Endodermal cell (in vitro differentiated cells): ENCODE measurements around the gene NOTCH4. TPM values are rescaled to one million over a fixed set of nuclear protein-coding genes. Genes with fewer than 3 reads are reported as not detected.

Experiments
- DNase-seq: peaks from one replicate; pipeline ENCODE4 v3.0.0-alpha.2; 2017
- H3K27ac ChIP-seq: 2 replicates; pipeline ENCODE4 v1.5.1; 2013; ENCODE audit warnings: mild to moderate bottlenecking, low read depth, low read length, moderate library complexity
- H3K27me3 ChIP-seq: 2 replicates; pipeline ENCODE4 v1.6.1; 2013; ENCODE audit warnings: mild to moderate bottlenecking, low read length, moderate library complexity; ENCODE audit not compliant: insufficient read depth, control insufficient read depth, poor library complexity, severe bottlenecking
- H3K36me3 ChIP-seq: 2 replicates; pipeline ENCODE4 v1.7.0; 2013; ENCODE audit warnings: mild to moderate bottlenecking, low read length, moderate library complexity; ENCODE audit not compliant: control insufficient read depth, insufficient read depth
- H3K4me1 ChIP-seq: one replicate; pipeline ENCODE4 v1.7.0; 2013; ENCODE audit warnings: low read length; ENCODE audit not compliant: control insufficient read depth, insufficient read depth
- H3K4me3 ChIP-seq: 2 replicates; pipeline ENCODE4 v1.5.1; 2013; ENCODE audit warnings: mild to moderate bottlenecking, low read length, moderate library complexity
- H3K9ac ChIP-seq: 2 replicates; pipeline ENCODE4 v1.6.1; 2013; ENCODE audit warnings: mild to moderate bottlenecking, low read length, moderate library complexity; ENCODE audit not compliant: poor library complexity, severe bottlenecking; ENCODE audit errors: extremely low read depth
- H3K9me3 ChIP-seq: 2 replicates; pipeline ENCODE4 v1.6.1; 2013; ENCODE audit warnings: mild to moderate bottlenecking, low read length, moderate library complexity; ENCODE audit not compliant: control insufficient read depth
- H3K27ac Mint-ChIP-seq: 2 replicates; pipeline ENCODE4 v1.8.0; 2020; ENCODE audit warnings: mixed read lengths
- H3K27me3 Mint-ChIP-seq: 2 replicates; pipeline ENCODE4 v1.8.0; 2021; ENCODE audit warnings: mild to moderate bottlenecking, mixed read lengths; ENCODE audit not compliant: insufficient read depth
- H3K36me3 Mint-ChIP-seq: 2 replicates; pipeline ENCODE4 v1.8.0; 2020; ENCODE audit warnings: low read depth, mixed read lengths
- H3K4me1 Mint-ChIP-seq: 2 replicates; pipeline ENCODE4 v1.8.0; 2020; ENCODE audit warnings: mixed read lengths
- H3K4me3 Mint-ChIP-seq: 2 replicates; pipeline ENCODE4 v1.8.0; 2020; ENCODE audit warnings: mild to moderate bottlenecking, moderate library complexity, mixed read lengths
- H3K9me3 Mint-ChIP-seq: 2 replicates; pipeline ENCODE4 v1.8.0; 2020; ENCODE audit warnings: mild to moderate bottlenecking, mixed read lengths
- WGBS, 2 experiments: methylation state at CpG; one replicate each; pipeline versions ENCODE4 v1.1.5 to v1.1.7; 2013; ENCODE audit warnings: missing lambda C conversion rate in 2 of 2, mixed read lengths in 1 of 2; ENCODE audit not compliant: insufficient coverage in 1 of 2, insufficient read length in 1 of 2; 5-methylcytosine and 5-hydroxymethylcytosine counted together
- total RNA-seq, 2 donors: library from RNA; stranded (reverse); fragmentation: NEBNext Ultra II Directional in 1 of 2; extraction: Animal tissue kit (Norgen Biotek cat#: 25700) in 1 of 2; gene quantifications; 2 replicates in 1 of 2; 3 replicates in 1 of 2; pipeline ENCODE4 v1.2.1, GENCODE V29; 2021
- TF ChIP-seq, protein P1 (sequence below): fragments of 200-600 bp; sonication (generic); conservative IDR thresholded peaks from 2 replicates; pipeline ENCODE4 v1.5.0; 2021; ENCODE audit warnings: antibody characterized with exemption, mild to moderate bottlenecking

Gene NOTCH4
- total RNA-seq, 2 donors from 2014 or later, result 2.1 to 2.5 TPM

DNA sequence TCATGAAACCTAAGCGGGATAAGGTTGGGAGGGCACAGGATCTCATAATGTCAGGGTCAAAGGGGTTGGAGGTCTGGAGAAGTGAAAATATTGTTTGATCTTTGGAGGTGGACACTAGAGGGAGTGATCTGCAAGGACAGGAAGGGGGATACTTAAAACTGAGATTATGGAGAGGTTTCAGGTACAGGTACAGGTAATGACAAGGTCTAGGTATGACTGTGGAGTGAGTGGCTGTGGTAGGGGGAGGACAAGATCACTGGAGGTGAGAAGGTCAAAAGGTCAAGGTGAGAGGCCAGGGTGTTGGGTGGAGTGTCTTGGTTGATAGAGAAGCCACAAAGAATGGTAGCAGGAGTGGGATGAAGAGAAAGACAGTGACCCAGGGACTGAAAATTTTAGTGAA is 16.8 kb upstream of the NOTCH4 start:
- Histone ChIP-seq H3K9ac (no peak overlapping the region), H3K27me3 (no peaks in the 10 kb centered on the region), H3K36me3 (no peaks in the 10 kb centered on the region), H3K4me1 (no peaks in the 10 kb centered on the region), H3K9me3 (no peaks in the 10 kb centered on the region), H3K4me3 (no peak overlapping the region), H3K27ac (no peak overlapping the region)
- DNase-seq, result no peak
- Mint-ChIP-seq H3K4me3 (no peak overlapping the region), H3K36me3 (no peaks in the 10 kb centered on the region), H3K27me3 (peaks cover 58% of the 10 kb centered on the region), H3K4me1 (no peaks in the 10 kb centered on the region), H3K9me3 (no peaks in the 10 kb centered on the region), H3K27ac (no peak overlapping the region)
- TF ChIP-seq, protein P1, sequence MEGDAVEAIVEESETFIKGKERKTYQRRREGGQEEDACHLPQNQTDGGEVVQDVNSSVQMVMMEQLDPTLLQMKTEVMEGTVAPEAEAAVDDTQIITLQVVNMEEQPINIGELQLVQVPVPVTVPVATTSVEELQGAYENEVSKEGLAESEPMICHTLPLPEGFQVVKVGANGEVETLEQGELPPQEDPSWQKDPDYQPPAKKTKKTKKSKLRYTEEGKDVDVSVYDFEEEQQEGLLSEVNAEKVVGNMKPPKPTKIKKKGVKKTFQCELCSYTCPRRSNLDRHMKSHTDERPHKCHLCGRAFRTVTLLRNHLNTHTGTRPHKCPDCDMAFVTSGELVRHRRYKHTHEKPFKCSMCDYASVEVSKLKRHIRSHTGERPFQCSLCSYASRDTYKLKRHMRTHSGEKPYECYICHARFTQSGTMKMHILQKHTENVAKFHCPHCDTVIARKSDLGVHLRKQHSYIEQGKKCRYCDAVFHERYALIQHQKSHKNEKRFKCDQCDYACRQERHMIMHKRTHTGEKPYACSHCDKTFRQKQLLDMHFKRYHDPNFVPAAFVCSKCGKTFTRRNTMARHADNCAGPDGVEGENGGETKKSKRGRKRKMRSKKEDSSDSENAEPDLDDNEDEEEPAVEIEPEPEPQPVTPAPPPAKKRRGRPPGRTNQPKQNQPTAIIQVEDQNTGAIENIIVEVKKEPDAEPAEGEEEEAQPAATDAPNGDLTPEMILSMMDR, result peak; percentile 25
- WGBS, 2 experiments, result 92 to 93% methylated on average over 1 of the region's 1 CpG

DNA sequence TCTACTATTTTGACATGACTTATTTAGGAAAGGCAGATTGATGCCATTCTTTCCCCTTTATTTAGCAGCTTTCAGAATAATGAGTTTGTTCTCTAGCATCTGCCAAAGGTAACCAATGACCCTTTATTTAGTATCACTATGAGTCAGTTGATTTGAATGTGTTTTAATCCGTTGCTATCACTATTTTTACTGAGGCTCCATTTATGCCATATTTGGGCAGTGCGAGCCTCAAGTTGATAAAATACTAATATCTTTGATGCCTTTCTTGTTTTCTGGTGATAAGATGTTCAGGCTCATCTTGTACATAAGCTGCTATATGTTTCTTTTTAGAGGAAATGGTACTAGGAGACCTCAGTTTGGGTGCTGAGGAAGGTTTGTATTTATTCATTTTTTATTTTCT is 15.6 kb upstream of the NOTCH4 start:
- Mint-ChIP-seq H3K27ac (no peak overlapping the region), H3K27me3 (peaks cover 64% of the 10 kb centered on the region), H3K4me3 (no peak overlapping the region), H3K36me3 (no peaks in the 10 kb centered on the region), H3K9me3 (no peaks in the 10 kb centered on the region), H3K4me1 (no peaks in the 10 kb centered on the region)
- WGBS, 2 experiments, result 88 to 100% methylated on average over 2 of the region's 2 CpGs
- H3K9me3 ChIP-seq, result no peaks in the 10 kb centered on the region
- no peak overlapping the region for H3K9ac ChIP-seq
- no peak overlapping the region for H3K4me3 ChIP-seq
- no peaks in the 10 kb centered on the region for H3K36me3 ChIP-seq
- no peaks in the 10 kb centered on the region for H3K4me1 ChIP-seq
- no peak for DNase-seq
- no peak overlapping the region for H3K27ac ChIP-seq
- no peaks in the 10 kb centered on the region for H3K27me3 ChIP-seq
- TF ChIP-seq, protein P1, result no peak

GRCh38 chr6:32234934-32235333 is 11.1 kb upstream of the NOTCH4 start:
- peaks cover 78% of the 10 kb centered on the region for H3K27me3 Mint-ChIP-seq
- no peaks in the 10 kb centered on the region for H3K36me3 Mint-ChIP-seq
- H3K4me3 Mint-ChIP-seq, result no peak overlapping the region
- H3K27ac Mint-ChIP-seq, result no peak overlapping the region
- no peaks in the 10 kb centered on the region for H3K9me3 ChIP-seq
- TF ChIP-seq, protein P1, result peak; percentile 31
- H3K9me3 Mint-ChIP-seq, result no peaks in the 10 kb centered on the region
- H3K27me3 ChIP-seq, result peaks cover 34% of the 10 kb centered on the region
- DNase-seq, result peak; percentile 57
- H3K4me1 ChIP-seq, result no peaks in the 10 kb centered on the region
- no peak overlapping the region for H3K9ac ChIP-seq
- WGBS, 2 experiments, result 72 to 80% methylated on average over 2 to 4 of the region's 4 CpGs
- H3K27ac ChIP-seq, result no peak overlapping the region
- no peak overlapping the region for H3K4me3 ChIP-seq
- no peaks in the 10 kb centered on the region for H3K36me3 ChIP-seq
- H3K4me1 Mint-ChIP-seq, result no peaks in the 10 kb centered on the region
